Stimulated activated CD4-positive, alpha-beta T cell treated with anti-CD3 and anti-CD28 coated beads, Interleukin-1b, Interleukin-23, amount 100 ng/mL, for 1 hour (primary cell): Measurements from ENCODE around the gene ADGRG6.
"Not testable (repeated sequence)": the region's sequence is repeated elsewhere in the genome, so short reads cannot be mapped to it uniquely, and the experiment has no call there.

Source experiments
- DNase-seq, 2 donors: peaks; one replicate each; pipeline ENCODE4 v3.0.0-alpha.2; 2020; ENCODE audit warnings: low read depth in 2 of 2

Gene ADGRG6

GRCh38 chr6:142408409-142408808 is 106.6 kb downstream of the ADGRG6 start:
- no peak for DNase-seq

- DNase-seq, result no peak
Measured at GRCh38 chr6:142409794-142410193, 108.0 kb downstream of the ADGRG6 start.

- DNase-seq, result no peak
Measured at GRCh38 chr6:142411145-142411544, 109.3 kb downstream of the ADGRG6 start.

GRCh38 chr6:142412241-142412640 is 110.4 kb downstream of the ADGRG6 start:
- no peak for DNase-seq

- DNase-seq, result no peak
Measured at GRCh38 chr6:142412658-142413057, 110.9 kb downstream of the ADGRG6 start.

- DNase-seq, result no peak
Measured at GRCh38 chr6:142413111-142413510, 111.3 kb downstream of the ADGRG6 start.

GRCh38 chr6:142414462-142415250 is 112.8 kb downstream of the ADGRG6 start:
- no peak for DNase-seq

GRCh38 chr6:142416179-142416578 is 114.4 kb downstream of the ADGRG6 start:
- DNase-seq, result no peak

- DNase-seq, result no peak
Measured at GRCh38 chr6:142416686-142417085, 114.9 kb downstream of the ADGRG6 start.

- no peak for DNase-seq
Measured at GRCh38 chr6:142417331-142417750, 115.5 kb downstream of the ADGRG6 start.

- DNase-seq, result no peak
Measured at GRCh38 chr6:142419071-142419470, 117.3 kb downstream of the ADGRG6 start.

DNA sequence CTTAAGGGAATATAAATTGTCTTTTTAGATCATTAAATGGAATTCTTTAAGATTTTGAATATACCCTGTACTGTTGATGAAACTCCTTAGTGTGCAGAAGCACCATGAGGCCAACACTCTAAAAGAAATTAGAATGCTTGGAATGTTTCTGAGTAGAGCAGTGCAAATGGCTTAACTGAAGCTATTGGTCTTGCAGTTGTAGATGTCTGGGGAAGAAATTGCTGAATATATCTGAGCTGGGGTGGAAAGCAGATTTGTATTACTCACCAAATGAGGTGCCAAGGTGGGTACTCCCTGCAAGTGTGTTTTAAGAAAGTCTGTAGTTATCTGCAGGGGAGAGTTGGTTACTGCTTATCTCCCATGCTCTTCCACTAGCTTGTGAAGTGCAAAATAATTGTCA is 119.0 kb downstream of the ADGRG6 start:
- DNase-seq, result no peak

DNA sequence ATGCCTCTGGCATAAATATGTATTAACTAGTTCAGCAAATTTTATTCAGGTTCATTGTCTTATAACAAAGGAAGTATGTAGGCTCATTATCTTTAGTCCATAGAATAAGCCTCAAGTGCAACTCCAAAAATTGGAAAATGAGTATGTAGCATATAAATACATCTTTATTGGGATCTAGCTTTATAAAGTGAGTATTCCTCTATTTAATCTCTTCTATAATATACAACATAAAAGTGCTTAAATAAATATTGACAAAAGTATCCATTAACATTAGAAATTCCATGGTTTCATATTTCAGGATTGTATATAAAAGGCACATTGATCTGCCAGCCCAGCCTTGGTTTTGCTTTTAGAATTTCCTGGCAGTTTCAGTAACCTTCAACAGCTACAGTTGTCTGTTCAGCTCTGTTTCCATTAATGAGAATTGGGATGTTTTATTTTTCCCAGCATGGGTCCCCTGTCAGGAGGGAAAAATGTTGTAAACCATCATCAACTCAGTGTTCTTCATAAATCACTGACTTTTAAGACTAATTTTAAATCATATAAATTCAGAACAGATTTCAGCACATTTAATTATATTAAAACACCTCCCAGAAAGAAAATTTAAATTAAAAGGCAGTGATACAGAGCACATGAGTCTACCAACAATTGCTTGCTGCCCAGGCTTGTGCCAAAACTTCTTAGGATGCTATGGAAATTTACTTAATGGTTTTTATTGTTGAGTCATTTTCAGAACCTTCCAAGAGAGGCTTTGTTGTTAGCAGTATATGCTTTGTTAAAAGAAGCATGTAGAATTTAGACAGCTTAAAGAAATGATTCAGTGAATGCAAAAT is 119.7 kb downstream of the ADGRG6 start:
- DNase-seq, result no peak

DNA sequence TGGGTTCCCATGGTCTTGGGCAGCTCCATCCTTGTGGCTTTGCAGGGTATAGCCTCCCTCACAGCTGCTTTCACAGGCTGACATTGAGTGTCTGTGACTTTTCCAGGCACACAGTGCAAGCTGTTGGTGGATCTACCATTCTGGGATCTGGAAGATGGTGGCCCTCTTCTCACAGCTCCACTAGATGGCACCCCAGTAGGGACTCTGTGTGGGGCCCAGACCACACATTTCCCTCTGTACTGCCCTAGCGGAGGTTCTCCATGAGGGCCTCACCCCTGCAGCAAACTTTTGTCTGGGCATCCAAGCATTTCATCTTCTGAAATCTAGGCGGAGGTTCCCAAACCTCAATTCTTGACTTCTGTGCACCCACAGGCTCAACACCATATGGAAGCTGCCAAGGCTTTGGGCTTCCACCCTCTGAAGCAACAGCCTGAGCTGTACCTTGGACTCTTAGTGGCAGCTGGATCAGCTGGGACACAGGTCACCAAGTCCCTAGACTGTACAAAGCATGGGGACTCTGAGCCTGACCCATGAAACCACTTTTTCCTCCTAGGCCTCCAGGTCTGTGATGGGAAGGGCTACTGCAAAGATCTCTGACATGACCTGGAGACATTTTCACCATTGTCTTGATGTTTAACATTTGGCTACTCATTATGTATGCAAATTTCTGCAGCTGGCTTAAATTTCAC is 124.8 kb downstream of the ADGRG6 start:
- not testable (repeated sequence) for DNase-seq

- DNase-seq, result not testable (repeated sequence)
Measured at GRCh38 chr6:142428468-142428867, 126.7 kb downstream of the ADGRG6 start.

DNA sequence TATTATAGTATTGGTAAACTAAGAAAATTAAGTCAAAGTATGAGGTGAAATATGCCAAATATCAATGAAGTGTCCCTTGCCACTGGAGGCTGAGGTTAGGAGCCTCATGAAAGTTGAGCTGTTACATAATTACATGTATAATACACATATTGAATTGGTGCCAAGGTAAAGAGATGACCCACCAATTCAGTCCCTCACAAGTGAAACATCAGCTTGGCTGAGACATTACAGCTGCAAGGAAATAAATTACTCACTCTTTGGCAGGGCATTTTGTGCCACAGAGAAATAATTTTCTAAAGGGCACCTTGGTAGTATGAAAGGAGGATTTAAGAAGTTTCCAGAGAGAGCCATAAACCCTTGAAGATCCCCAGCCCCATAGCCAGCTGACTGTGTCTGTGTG is 127.4 kb downstream of the ADGRG6 start:
- no peak for DNase-seq

GRCh38 chr6:142433419-142433818 is 131.6 kb downstream of the ADGRG6 start:
- no peak for DNase-seq

DNA sequence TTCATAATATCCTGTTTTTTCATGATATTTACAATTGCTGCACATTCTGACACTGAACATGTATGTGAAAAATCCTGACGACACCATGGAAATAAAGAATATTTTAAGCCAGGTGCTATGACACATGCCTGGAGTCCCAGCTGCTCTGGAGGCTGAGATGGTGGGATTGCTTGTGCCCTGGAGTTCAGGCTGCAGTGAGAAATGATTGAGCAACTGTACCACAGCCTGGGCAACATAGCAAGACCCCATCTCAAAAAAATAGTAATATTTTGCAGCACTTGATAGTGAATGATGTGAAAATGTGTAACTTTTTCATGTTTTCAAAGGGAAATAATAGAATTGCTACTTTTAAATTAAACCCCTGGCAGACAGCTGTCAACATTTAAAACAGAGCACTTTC is 137.1 kb downstream of the ADGRG6 start:
- no peak for DNase-seq

GRCh38 chr6:142440600-142441293 is 138.9 kb downstream of the ADGRG6 start:
- DNase-seq, result no peak

DNA sequence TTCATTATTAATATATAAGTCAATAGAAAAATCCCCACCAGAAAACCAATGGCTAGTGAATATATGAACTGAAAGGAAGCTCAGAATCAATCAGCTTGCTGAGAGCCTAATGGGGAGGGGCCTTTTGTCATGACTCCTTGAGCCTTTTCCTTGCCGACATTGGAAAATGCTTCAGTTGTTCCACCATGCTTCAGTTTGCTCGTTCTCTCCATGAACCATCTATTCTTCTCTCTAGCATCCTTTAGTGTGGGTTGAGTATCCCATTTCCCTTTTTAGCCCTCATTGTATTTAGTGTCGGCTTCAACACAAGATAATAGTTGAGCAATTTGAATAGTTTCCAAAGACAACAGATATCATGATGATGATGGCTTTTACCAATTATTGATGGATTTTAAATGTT is 139.9 kb downstream of the ADGRG6 start:
- no peak for DNase-seq

DNA sequence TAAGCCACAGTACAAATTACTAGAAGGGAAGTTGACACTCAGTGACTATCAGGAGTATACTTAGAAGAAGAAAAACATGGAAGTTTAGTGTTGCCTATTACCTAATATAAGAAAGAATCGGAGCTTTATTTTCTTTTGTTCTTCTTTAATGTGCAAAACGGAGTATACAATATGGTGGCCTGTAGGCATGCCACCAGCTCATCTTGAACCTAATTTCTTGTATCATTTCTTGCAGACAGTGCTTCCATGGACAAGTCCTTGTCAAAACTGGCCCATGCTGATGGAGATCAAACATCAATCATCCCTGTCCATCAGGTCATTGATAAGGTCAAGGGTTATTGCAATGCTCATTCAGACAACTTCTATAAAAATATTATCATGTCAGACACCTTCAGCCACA is 141.3 kb downstream of the ADGRG6 start:
- DNase-seq, result no peak

- DNase-seq, result no peak
Measured at GRCh38 chr6:142443532-142443931, 141.7 kb downstream of the ADGRG6 start.
